Measurements from ENCODE around the gene THSD4. TPM values are rescaled to one million over a fixed set of nuclear protein-coding genes. Genes with fewer than 3 reads are reported as not detected.

The THSD4 gene
- polyA plus RNA-seq, 2 of the 4 experiments (the other 2 are of a cell fraction): 15.8 to 40.7 TPM

- CTCF ChIA-PET: interaction anchor here (0.8 to 1.8 kb wide), 4 partner anchors 9 to 103 kb away, joined by 4 to 6 read pairs (median 4); no protein-coding TSS in a partner anchor
- no peak for TF ChIP-seq CBX2 (IDR thresholded peaks at IDR 0.05; ENCODE audit: borderline replicate concordance, low read depth)
- no peak for TF ChIP-seq PHF8 (IDR thresholded peaks at IDR 0.05; ENCODE audit: borderline replicate concordance, low read depth)
- no peak for TF ChIP-seq USF2 (IDR thresholded peaks at IDR 0.05)
- no peak for TF ChIP-seq TFCP2L1 (CRISPR knock-in tag; IDR thresholded peaks at IDR 0.05)
- no peak for TF ChIP-seq CHD2 (IDR thresholded peaks at IDR 0.05; ENCODE audit: low read length, partially characterized antibody)
- no peak for TF ChIP-seq RFX5 (IDR thresholded peaks at IDR 0.05)
- TF ChIP-seq HOXA7 (CRISPR knock-in tag; IDR thresholded peaks at IDR 0.05): no peak
- TF ChIP-seq MAZ (IDR thresholded peaks at IDR 0.05; ENCODE audit: borderline replicate concordance, low read depth, low read length): no peak
- no peak for TF ChIP-seq EHMT2 (IDR thresholded peaks at IDR 0.05; ENCODE audit: low read depth)
- TF ChIP-seq MYC (IDR thresholded peaks at IDR 0.05; ENCODE audit: borderline replicate concordance, low read length): no peak
- TF ChIP-seq RNF2 (IDR thresholded peaks at IDR 0.05; ENCODE audit: borderline replicate concordance, low read depth): no peak
- no peak for TF ChIP-seq POLR2A (IDR thresholded peaks at IDR 0.05; ENCODE audit: low read length)
- TF ChIP-seq JUNB (IDR thresholded peaks at IDR 0.05): no peak
- peaks cover 40% of the 10 kb centered on the region for H3K4me1 ChIP-seq
- no peaks in the 10 kb centered on the region for H3K9me3 ChIP-seq
- POLR2A ChIA-PET: no interaction called here
- no peak overlapping the region for H3K27ac ChIP-seq
- DNase-seq (ENCODE audit: low read depth in 1 of 2, low spot score in 1 of 2) (no peak), ATAC-seq (no peak), FAIRE-seq (no peak)
- H3K4me2 ChIP-seq: no peak overlapping the region; the same call in 2 of the 3 replicates
- 53% methylated on average over 2 of the region's 2 CpGs for WGBS (ENCODE audit: missing lambda C conversion rate)
- H3K4me3 ChIP-seq: no peak overlapping the region
These were observed 562.9 kb downstream of the THSD4 start for GRCh38 chr15:71678191-71678590.

DNA sequence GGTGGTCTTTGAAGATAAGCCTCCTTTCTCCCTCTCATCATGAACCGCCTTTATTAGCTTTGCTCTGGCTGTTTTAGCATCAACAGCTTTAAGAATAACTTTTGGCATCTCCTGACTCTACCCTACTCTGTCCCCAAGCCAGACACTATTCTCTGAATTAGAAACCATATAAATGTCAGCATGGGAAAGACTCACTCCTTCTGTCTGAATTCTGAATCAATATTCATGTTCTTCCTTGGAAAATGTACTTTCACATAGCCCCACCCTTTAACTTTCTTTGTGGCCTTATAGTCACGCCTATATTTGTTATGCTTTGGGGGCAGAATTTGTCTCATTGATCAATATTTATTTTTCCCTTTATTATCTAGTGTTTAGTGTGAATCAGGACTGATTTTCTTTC is 563.3 kb downstream of the THSD4 start:
- CTCF ChIA-PET: interaction anchor here (1.2 to 1.8 kb wide), 2 partner anchors 9 to 13 kb away, joined by 4 to 5 read pairs; no protein-coding TSS in a partner anchor
- ATAC-seq: no peak
- POLR2A ChIA-PET: no interaction called here

More for the DNA sequence above, 563.3 kb downstream of the THSD4 start:
- DNase-seq (ENCODE audit: low read depth in 1 of 2, low spot score in 1 of 2): no peak
- FAIRE-seq: no peak
- Histone ChIP-seq H3K4me1 (peaks cover 44% of the 10 kb centered on the region), H3K27ac (no peak overlapping the region), H3K4me2 (no peak overlapping the region; the same call in 2 of the 3 replicates), H3K4me3 (no peak overlapping the region), H3K9me3 (no peaks in the 10 kb centered on the region)
- TF ChIP-seq HDAC2 (IDR thresholded peaks at IDR 0.05) (no peak), NPAS2 (CRISPR knock-in tag; IDR thresholded peaks at IDR 0.05; ENCODE audit: borderline replicate concordance) (no peak), JUN (IDR thresholded peaks at IDR 0.05) (no peak), CBX2 (IDR thresholded peaks at IDR 0.05; ENCODE audit: borderline replicate concordance, low read depth) (no peak), EHMT2 (IDR thresholded peaks at IDR 0.05; ENCODE audit: low read depth) (no peak), MAFK (IDR thresholded peaks at IDR 0.05; ENCODE audit: partially characterized antibody) (no peak), USF2 (IDR thresholded peaks at IDR 0.05) (no peak), ZC3H11A (IDR thresholded peaks at IDR 0.05) (no peak), RNF2 (IDR thresholded peaks at IDR 0.05; ENCODE audit: borderline replicate concordance, low read depth) (no peak), POLR2A (IDR thresholded peaks at IDR 0.05; ENCODE audit: low read length) (no peak), NFE2L2 (conservative IDR thresholded peaks at IDR 0.05; ENCODE audit: low read length) (no peak), RFX5 (IDR thresholded peaks at IDR 0.05) (no peak), HOXA7 (CRISPR knock-in tag; IDR thresholded peaks at IDR 0.05) (no peak), HOXB5 (CRISPR knock-in tag; IDR thresholded peaks at IDR 0.05) (no peak), ZNF302 (CRISPR knock-in tag; IDR thresholded peaks at IDR 0.05) (no peak), EP300 (IDR thresholded peaks at IDR 0.05) (no peak)
- TF ChIP-seq, protein P1, sequence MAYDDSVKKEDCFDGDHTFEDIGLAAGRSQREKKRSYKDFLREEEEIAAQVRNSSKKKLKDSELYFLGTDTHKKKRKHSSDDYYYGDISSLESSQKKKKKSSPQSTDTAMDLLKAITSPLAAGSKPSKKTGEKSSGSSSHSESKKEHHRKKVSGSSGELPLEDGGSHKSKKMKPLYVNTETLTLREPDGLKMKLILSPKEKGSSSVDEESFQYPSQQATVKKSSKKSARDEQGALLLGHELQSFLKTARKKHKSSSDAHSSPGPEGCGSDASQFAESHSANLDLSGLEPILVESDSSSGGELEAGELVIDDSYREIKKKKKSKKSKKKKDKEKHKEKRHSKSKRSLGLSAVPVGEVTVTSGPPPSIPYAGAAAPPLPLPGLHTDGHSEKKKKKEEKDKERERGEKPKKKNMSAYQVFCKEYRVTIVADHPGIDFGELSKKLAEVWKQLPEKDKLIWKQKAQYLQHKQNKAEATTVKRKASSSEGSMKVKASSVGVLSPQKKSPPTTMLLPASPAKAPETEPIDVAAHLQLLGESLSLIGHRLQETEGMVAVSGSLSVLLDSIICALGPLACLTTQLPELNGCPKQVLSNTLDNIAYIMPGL (CRISPR knock-in tag; IDR thresholded peaks at IDR 0.05; ENCODE audit: borderline replicate concordance): no peak
- TF ChIP-seq, protein P2, sequence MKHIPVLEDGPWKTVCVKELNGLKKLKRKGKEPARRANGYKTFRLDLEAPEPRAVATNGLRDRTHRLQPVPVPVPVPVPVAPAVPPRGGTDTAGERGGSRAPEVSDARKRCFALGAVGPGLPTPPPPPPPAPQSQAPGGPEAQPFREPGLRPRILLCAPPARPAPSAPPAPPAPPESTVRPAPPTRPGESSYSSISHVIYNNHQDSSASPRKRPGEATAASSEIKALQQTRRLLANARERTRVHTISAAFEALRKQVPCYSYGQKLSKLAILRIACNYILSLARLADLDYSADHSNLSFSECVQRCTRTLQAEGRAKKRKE (CRISPR knock-in tag; IDR thresholded peaks at IDR 0.05; ENCODE audit: low read depth): no peak
- WGBS (ENCODE audit: missing lambda C conversion rate): 86% methylated on average over 2 of the region's 2 CpGs

Measured in A549 (cell line).